Stimulated activated naive CD8-positive, alpha-beta T cell treated with anti-CD3 and anti-CD28 coated beads, Interleukin-15, amount 100 ng/mL, for 72 hours (primary cell): ENCODE measurements around the gene MTCL1.

Experiments
- ATAC-seq: fragments of 150-1000 bp; cut with Tn5 transposase; 2 replicates; pipeline ENCODE4 v1.10.0; 2021; ENCODE audit warnings: mild to moderate bottlenecking, moderate library complexity
- DNase-seq, 2 donors: peaks; one replicate each; pipeline ENCODE4 v3.0.0; 2021 to 2022
- H3K27ac Mint-ChIP-seq, 2 donors: one replicate each; pipeline ENCODE4 v1.8.0; 2022; ENCODE audit warnings: mild to moderate bottlenecking in 2 of 2, mixed read lengths in 2 of 2, moderate library complexity in 2 of 2
- H3K27me3 Mint-ChIP-seq: one replicate; pipeline ENCODE4 v1.8.0; 2022; ENCODE audit warnings: mixed read lengths
- H3K4me1 Mint-ChIP-seq: one replicate; pipeline ENCODE4 v1.8.0; 2022; ENCODE audit warnings: mild to moderate bottlenecking, mixed read lengths
- H3K4me3 Mint-ChIP-seq, 2 donors: one replicate each; pipeline ENCODE4 v1.8.0; 2022; ENCODE audit warnings: mild to moderate bottlenecking in 2 of 2, mixed read lengths in 2 of 2, moderate library complexity in 1 of 2
- H3K9me3 Mint-ChIP-seq, 2 donors: one replicate each; pipeline ENCODE4 v1.8.0; 2022; ENCODE audit warnings: mixed read lengths in 2 of 2

Gene MTCL1

DNA sequence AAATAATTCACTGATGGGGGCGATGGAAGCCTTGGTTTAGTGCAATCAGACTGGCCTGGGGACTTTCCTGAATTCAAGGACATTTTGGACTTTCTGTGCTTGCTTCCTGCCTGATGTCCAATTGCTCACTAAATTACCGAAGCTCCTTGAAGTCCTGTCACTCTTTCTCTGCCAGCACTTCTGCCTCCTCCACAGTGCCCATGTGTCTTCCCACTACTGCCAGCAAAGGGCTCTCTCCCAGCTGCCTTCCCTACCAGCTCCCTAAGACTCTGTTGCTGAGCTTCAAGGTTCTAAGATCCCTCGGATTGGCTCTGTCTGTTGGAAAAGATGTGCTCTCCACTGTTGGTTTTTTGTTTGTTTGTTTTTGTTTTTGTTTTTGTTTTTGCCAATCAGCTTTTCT, 158.1 kb downstream of the MTCL1 start:
- no peak for ATAC-seq
- no peak for DNase-seq
- no peaks in the 10 kb centered on the region for H3K9me3 Mint-ChIP-seq

DNA sequence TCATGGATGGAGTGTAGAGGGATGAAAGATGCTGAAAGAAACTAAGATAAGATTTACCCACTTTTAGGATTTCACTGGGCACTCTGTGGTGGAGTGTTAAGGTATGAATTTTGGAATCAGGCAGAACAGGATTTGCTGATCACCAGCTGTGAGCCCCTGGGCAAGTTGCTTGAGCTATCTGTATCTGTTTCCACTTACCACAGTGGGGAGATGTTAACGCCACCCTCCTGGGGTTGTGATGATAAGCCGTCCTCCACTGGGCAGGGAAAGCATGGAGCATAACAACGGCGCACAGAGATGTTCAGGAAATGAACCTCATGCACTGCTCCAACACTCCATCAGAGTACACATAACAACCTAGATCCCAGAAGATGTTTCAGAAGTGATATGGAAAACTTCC, 160.6 kb downstream of the MTCL1 start:
- H3K4me1 Mint-ChIP-seq = no peaks in the 10 kb centered on the region
- no peak overlapping the region for H3K4me3 Mint-ChIP-seq
- no peaks in the 10 kb centered on the region for H3K9me3 Mint-ChIP-seq
- H3K27ac Mint-ChIP-seq = no peak overlapping the region
- DNase-seq (no peak), ATAC-seq (no peak)
- no peaks in the 10 kb centered on the region for H3K27me3 Mint-ChIP-seq

More for the DNA sequence above, 158.1 kb downstream of the MTCL1 start:
- H3K4me1 Mint-ChIP-seq = no peaks in the 10 kb centered on the region
- no peak overlapping the region for H3K4me3 Mint-ChIP-seq
- no peaks in the 10 kb centered on the region for H3K27me3 Mint-ChIP-seq
- H3K27ac Mint-ChIP-seq = no peak overlapping the region

DNA sequence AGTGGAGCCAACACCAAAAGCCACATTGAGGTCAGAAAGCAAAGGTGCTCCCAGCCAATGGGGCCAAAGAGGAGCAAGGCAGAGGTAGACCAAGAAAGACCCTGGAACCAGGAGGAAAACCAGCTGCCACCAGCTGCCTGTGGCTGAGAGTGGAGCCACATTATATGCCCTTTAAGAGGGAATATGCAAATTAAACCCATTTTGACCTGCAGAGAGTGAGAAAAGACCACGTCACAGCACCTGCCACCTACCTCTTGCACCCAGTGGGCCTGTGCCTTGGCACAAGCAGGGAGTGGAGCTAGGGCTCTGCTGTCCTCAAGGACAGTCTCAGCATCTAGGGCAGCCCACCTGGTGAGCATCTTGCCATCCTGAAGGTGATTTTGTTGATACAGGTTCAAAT, 161.3 kb downstream of the MTCL1 start:
- Mint-ChIP-seq H3K4me1 (no peaks in the 10 kb centered on the region), H3K27ac (no peak overlapping the region), H3K27me3 (no peaks in the 10 kb centered on the region), H3K9me3 (no peaks in the 10 kb centered on the region), H3K4me3 (no peak overlapping the region)
- no peak for DNase-seq
- no peak for ATAC-seq

DNA sequence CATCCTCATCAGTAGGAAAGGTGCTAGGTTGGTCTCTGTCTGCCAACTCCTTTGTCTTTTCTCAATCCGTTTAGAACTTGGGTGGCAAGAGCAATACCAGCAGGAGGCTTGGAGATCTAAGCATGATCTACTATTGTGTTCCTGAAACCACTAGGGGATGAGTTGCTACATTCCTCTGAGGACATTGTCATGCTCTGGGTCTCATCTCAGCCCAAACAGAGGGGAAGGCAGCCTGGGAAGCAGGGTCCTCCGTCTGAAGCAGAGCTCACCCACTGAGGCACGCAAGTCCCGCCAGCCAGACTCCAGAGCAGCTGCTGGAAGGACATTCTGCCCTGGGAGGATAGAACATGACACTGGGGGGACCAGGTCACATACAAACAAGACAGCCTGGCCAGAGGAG, 162.9 kb downstream of the MTCL1 start:
- H3K4me1 Mint-ChIP-seq = no peaks in the 10 kb centered on the region
- H3K27ac Mint-ChIP-seq = no peak overlapping the region
- no peak for DNase-seq
- ATAC-seq = no peak
- no peak overlapping the region for H3K4me3 Mint-ChIP-seq
- H3K9me3 Mint-ChIP-seq = no peaks in the 10 kb centered on the region
- no peaks in the 10 kb centered on the region for H3K27me3 Mint-ChIP-seq

DNA sequence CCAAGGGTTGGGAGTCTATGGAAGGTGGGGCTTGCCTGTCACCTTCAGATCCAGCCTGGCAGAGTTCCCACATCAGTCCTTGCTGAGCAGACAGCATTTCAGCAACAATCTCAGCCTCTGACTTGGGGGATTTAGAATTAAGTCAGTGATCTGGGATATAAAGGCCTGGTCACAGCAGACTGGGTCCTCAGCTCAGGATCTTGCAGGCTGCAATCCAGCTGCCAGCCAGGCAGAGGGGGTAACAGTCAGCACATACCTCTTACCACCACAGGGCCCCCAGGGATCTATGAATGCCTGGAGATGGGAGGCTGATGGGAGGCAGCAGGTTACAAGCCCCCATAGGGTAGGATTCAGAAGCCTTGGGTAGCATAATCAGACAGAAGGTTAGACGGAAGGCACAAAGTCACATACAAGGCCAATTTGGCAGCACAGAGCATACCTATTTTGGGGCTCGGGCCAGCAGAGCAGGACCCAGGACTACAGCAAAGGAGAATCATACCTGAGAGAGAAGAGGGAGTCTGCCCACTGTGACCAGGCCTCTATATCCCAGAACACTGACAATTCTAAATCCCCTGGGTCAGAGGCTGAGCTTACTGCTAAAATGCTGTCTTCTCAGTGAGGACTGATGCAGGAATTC, 163.5 kb downstream of the MTCL1 start:
- no peak for DNase-seq

DNA sequence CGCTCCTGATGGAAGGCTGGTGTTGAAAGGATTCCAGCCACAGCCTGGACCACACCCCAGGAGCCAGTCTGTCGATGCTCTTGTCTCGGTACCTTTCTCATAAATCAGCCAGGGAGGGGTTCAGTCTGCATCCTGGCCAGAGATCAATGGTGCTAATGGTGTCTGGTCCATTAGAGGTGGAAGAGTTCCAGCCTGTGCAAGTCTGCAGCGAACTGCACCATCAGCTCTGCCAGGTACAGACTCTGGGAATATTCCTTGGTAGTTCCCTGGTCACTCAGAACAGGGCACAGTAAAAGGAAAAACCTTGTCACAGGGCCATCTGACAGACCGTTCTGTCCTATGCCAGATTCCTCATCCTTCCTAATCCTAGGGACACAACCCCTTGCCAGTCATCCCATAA, 164.3 kb downstream of the MTCL1 start:
- no peak overlapping the region for H3K4me3 Mint-ChIP-seq
- H3K27me3 Mint-ChIP-seq = peaks cover 4% of the 10 kb centered on the region
- ATAC-seq (no peak), DNase-seq (no peak)
- H3K9me3 Mint-ChIP-seq = no peaks in the 10 kb centered on the region
- H3K4me1 Mint-ChIP-seq = no peaks in the 10 kb centered on the region
- peak overlapping the region in 1 of 2 donors; percentile 42 for H3K27ac Mint-ChIP-seq

More for the DNA sequence above, 163.5 kb downstream of the MTCL1 start:
- no peaks in the 10 kb centered on the region for H3K9me3 Mint-ChIP-seq
- no peaks in the 10 kb centered on the region for H3K4me1 Mint-ChIP-seq
- no peak for ATAC-seq
- peak overlapping the region in 1 of 2 donors; percentile 60 for H3K27ac Mint-ChIP-seq
- H3K27me3 Mint-ChIP-seq = no peaks in the 10 kb centered on the region
- no peak overlapping the region for H3K4me3 Mint-ChIP-seq

DNA sequence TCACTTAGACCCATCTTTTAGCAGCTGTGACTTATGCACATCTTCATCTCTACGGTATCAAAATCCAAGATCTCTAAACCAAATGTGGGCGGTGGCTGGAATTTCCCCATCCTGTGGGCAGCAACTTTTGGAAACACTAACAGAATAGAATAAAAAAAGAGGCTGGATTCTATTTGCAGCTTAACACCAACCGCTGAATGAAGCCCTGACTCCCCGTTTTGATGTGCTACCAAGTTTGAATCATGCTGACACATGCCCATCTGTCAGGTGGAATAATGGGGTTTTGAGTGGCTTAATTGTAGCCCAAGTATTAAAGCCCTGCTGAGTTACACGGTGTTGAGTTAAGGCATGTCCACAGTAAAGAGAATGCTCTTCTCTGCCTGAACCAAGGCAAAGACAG, 165.2 kb downstream of the MTCL1 start:
- Mint-ChIP-seq H3K27me3 (peaks cover 11% of the 10 kb centered on the region), H3K4me1 (no peaks in the 10 kb centered on the region), H3K4me3 (no peak overlapping the region), H3K9me3 (no peaks in the 10 kb centered on the region), H3K27ac (no peak overlapping the region)
- DNase-seq (no peak), ATAC-seq (no peak)

DNA sequence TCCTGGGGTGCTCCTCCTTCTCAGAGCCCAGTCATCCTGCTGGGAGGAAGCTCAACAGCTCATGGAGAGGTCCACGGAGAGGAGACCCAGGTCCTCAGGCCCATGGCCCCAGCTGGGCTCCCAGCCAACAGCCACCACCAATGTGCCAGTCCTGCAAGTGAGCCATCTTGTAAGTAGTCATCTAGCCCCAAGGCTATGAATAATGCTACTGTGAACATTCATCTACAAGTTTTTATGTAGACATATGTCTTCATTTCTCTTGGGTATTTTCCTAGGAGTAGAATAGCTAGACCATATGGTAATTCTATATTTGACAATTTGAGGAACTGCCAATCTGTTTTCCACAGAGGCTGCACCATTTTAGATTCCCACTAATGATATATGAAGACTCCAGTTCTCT, 166.1 kb downstream of the MTCL1 start:
- Mint-ChIP-seq H3K9me3 (no peaks in the 10 kb centered on the region), H3K4me1 (no peaks in the 10 kb centered on the region), H3K27ac (no peak overlapping the region), H3K27me3 (peaks cover 11% of the 10 kb centered on the region), H3K4me3 (no peak overlapping the region)
- DNase-seq = no peak
- ATAC-seq = no peak

DNA sequence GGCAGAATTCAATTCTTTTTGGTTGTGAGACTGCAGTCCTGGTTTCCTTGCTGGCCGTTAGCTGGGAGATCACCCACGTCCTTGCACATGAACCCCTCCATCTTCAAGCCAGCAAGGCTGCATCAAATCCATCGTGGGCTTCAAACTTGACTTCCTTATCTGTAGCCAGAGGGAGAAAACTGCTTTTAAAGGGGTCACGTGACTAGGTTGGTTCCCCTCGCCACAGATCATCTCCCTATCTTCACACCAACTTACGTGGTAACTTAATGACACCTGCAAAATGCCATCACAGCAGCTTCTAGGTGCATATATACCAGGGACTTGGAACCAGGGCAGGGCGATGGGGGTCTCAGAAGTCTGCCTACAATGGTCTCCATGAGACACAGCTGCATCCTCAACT, 169.5 kb downstream of the MTCL1 start:
- ATAC-seq (no peak), DNase-seq (no peak)
- Mint-ChIP-seq H3K27me3 (peaks cover 11% of the 10 kb centered on the region), H3K4me3 (no peak overlapping the region), H3K27ac (no peak overlapping the region), H3K4me1 (no peaks in the 10 kb centered on the region), H3K9me3 (no peaks in the 10 kb centered on the region)

DNA sequence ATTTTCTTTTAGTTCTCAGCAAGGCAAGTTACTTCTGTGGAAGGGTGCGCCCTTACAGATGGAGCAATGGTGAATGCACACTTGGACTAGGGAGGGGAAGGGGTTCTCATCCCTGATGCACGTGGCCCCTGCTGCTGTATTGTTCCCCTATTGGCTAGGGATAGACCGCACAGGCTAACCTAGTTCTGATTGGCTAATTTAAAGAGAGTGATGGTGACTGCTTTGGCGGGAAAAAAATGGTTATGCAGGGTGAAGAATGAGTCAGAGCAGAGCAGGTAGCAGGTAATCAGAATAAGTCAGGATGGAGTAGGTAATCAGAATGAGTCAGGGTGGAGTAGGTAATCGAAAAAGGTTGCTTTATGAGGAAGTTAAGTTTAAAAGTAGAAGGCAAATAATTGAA, 171.5 kb downstream of the MTCL1 start:
- ATAC-seq = no peak
- Mint-ChIP-seq H3K9me3 (peaks cover 6 to 10% of the 10 kb centered on the region in 2 donors), H3K4me1 (no peaks in the 10 kb centered on the region), H3K27me3 (peaks cover 11% of the 10 kb centered on the region), H3K27ac (no peak overlapping the region), H3K4me3 (no peak overlapping the region)
- no peak for DNase-seq

DNA sequence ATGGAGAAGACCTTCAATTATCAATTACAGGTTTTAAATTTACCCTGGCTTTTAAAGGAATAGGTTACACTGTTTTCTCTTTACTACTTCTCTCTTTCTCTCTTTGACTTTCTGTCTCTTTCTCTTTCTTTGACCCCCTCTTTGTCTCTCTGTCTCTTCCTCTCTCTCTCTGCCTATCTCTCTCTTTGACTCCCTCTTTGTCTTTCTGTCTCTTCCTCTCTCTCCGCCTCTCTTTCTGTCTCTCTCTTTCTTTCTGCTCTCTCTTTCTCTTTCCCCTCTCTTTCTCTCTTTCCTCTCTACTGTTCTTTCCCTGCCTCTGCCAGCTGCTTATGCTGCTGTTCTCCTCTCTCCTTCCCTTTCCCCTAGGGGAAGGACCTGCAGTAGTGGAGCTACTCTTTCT, 175.7 kb downstream of the MTCL1 start:
- no peaks in the 10 kb centered on the region for H3K27me3 Mint-ChIP-seq
- DNase-seq (no peak), ATAC-seq (no peak)
- peaks cover 18 to 28% of the 10 kb centered on the region in 2 donors for H3K9me3 Mint-ChIP-seq
- peak overlapping the region in 1 of 2 donors; percentile 17 for H3K27ac Mint-ChIP-seq
- no peak overlapping the region for H3K4me3 Mint-ChIP-seq
- H3K4me1 Mint-ChIP-seq = no peaks in the 10 kb centered on the region
